ENCODE results near the gene ATF2.

ATF2 gene

DNA sequence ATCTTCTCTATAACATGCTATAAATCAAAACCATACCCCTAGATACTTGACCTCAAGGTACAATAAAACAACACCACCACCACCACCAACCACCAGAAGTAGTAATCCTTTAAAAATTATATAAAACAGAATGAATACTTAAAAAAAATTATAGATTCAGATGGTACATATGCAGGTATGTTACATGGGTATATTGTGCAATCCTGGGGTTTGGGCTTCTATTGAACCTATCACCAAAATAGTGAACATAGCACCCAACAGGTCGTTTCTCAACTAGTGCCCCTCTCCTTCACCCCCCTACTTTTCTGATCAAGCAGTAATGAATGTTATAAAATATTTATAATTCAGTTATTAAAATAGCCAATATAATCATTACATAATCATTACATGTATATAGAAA lies 91.7 kb downstream of the ATF2 start:
- no peak for DNase-seq

DNA sequence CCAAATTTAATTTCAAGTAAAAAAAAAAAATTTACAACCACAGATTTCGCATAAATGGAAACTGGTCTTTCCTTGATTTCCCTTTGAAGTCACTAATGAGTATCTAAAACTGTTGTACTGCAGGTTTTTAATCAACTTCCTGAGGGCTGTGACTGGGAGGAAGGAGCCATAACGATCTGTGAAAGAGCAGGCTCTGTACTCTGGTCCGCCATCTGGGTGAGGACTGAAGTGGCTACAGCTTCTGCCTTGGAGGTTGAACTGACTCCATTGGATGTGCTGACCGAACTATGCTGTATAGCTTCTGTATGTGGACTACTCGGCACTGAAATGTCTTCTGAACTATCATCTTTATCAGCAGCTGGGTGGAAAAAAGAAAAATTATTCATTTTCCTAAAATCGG lies 93.5 kb downstream of the ATF2 start:
- no peak for DNase-seq

DNA sequence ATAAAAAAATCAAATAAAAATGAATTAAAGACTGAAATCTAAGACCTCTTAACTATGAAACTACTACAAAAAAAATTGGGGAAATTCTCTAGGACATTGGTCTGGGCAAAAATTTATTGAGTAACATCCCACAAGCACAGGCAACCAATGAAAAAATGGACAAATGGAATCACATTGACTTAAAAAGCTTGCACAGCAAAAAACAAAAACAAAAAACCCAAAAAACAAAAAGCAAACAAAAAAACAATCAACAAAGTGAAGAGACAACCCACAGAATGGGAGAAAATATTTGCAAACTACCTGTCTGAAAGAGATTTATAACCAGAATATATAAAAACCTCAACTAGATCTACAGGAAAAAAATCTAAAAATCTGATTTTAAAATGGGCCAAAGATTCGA lies 99.5 kb downstream of the ATF2 start:
- no peak for DNase-seq

- no peak for DNase-seq
Measured at GRCh38 chr2:175066411-175066810, 101.6 kb downstream of the ATF2 start.

GRCh38 chr2:175064797-175065196 lies 103.2 kb downstream of the ATF2 start:
- DNase-seq = no peak

GRCh38 chr2:175063741-175064140 lies 104.3 kb downstream of the ATF2 start:
- DNase-seq = no peak

DNA sequence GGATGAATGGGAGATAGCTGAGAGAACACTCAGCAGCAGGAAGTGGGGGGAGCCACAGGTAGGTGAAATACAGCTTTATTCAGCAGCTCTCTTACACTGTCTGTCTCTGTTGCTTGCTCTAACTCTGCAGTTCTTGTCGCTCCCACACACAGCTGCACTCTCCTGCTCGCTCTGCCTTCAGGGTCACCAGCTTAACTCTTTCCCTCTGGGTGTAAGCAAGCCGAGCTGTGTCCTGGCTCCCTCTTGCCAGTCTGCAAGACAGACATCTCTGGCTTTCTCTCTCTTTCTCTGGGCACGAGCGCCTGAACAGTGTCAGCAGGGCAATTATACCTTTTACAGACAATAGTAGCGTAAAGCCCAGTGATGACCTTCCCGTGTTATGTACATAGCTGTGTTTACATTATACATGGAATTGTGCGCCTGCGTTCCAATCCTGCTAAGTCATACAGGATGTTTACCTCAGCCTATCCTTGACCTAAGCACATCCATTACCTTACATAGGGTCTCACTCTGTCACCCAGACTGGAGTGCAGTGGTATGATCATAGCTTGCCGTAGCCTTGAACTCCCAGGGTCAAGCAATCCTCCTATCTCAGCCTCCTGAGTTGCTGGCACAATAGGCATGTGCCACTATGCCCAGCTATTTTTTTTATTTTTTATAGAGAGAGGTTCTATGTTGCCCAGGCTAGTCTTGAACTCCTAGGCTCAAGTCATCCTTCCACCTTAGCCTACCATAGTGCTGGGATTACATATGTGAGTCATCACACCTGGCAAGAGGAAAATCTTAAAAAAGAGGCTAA lies 105.0 kb downstream of the ATF2 start:
- no peak for DNase-seq

DNA sequence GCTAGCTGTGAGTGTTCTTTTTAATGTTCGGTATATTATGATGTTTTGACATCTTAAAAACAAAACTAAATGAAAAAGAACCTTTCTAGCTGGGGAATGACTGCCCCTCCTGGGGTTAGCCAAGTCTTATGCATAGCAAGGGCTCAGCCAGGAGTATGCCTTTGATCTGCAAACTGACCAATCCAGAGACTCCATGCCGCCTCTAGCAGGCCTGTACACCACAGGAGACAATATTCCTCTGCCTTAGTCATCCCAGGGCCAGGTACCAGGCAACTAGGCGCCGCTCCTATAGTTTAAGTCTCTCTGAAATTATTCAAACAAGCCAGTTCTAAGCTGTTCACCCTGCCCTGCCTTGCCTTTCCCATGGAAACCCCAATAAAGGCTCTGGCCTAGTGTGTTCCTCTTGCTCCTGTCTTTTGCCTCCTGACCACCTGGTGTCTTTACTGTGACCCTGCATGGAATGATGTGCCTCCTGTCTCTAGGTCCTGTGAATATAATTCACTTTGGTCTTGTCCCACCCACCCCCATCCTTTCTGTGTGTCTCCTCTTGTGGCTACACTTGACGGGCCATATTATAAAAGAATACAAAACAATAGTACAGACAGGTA lies 110.8 kb downstream of the ATF2 start:
- DNase-seq = no peak

- no peak for DNase-seq
Measured at GRCh38 chr2:175055993-175056392, 112.0 kb downstream of the ATF2 start.

- DNase-seq = no peak
Measured at GRCh38 chr2:175054340-175054739, 113.7 kb downstream of the ATF2 start.

- DNase-seq = no peak
Measured at GRCh38 chr2:175049661-175050060, 118.3 kb downstream of the ATF2 start.

- no peak for DNase-seq
Measured at GRCh38 chr2:175048275-175048674, 119.7 kb downstream of the ATF2 start.

GRCh38 chr2:175039490-175039889 lies 128.5 kb downstream of the ATF2 start:
- no peak for DNase-seq

GRCh38 chr2:175039031-175039430 lies 129.0 kb downstream of the ATF2 start:
- no peak for DNase-seq

DNA sequence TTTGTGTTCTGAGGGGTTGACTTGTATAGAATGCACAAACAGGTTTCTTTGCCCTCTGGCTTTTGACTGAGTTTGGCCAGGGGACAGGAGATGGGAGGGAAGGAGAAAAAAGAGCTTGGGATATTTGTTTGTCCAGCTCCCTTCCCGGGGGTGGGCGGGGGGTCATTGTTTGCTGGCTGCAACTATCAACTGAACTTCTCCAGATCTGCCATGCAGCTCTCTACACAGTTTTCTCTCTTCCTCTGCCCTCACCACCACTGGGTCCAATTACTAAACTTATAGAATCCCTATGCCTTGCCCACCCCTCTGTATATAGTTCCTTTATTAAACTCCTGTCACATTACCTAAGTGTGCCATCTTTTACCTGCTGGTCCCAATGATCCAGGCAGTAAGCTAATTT lies 130.1 kb downstream of the ATF2 start:
- DNase-seq = no peak

- DNase-seq = no peak
Measured at GRCh38 chr2:175036582-175037018, 131.4 kb downstream of the ATF2 start.

DNA sequence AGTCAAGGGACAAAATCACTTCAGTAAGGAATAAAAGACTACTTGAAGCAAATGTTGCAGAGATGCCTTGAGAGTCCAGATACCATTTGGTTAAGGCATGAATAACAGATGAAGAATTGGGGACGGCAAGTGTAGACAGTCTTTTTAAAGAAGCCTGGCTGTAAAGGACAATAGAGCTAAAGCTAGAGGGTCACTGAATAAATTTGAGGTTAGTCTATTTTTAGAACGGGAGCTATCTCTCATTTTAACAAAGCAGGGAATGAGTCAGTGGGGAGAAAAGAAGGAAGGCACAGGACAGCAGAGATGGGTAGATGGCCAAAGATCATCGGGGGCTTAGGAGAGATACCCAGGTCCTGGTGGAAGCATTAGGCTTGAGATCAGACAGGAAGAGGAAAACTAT lies 132.2 kb downstream of the ATF2 start:
- DNase-seq = no peak

DNA sequence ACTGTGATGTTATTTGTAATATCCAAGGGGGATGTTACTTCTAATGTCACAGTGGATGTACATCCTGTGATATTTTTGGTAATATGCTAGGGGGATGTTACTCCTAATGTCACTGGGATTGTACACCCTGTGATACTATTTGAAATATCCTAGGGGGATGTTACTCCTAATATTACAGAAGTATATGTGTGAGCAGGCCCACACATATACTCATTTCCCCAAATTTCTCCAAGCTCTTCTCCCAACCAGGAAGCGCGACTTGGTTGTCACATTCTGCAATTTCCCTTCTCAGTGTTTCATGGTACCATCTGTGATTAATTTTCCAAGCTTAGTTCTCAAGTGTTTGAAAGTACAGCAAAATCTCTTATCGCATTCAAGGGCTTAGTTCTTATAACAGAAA lies 133.3 kb downstream of the ATF2 start:
- DNase-seq = no peak

- DNase-seq = no peak
Measured at GRCh38 chr2:175030380-175031271, 137.4 kb downstream of the ATF2 start.

DNA sequence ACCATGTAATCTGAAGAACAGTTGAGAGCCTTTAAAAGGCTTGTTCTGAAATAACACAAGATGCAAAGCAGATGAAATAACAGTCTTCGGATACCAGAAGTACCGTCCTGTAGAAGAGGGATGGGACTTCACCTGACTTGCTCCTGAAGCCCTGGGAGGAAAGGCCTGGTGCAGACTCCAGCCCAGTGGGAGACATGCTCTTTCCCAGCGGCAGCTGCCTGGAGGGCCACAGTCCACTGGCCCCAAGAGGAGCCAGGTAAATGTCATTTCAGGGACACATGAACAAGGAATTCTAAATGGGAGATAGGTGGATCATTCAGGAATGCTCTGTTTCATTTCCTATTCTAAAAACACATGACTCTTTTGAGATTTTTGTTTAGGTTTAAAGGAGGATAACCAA lies 140.2 kb downstream of the ATF2 start:
- DNase-seq = no peak

DNA sequence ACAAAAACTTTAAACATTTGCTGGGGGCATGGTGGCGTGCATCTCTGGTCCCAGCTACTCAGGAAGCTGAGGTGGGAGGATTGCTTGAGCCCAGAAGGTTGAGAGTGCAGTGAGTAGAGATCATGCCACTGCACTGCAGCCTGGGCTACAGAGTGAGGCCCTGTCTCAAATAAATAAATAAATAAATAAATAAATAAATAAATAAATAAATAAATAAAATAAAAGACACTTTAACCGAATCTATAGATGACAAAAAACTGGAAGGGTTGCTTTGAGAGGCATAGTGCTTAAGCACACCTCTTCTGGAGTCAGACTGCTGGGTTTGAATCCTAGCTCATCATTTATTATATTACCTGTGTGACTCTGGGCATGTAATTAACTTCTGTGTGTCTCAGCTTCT lies 141.6 kb downstream of the ATF2 start:
- DNase-seq = no peak

GRCh38 chr2:175025946-175026345 lies 142.1 kb downstream of the ATF2 start:
- DNase-seq = no peak

GRCh38 chr2:175025233-175025632 lies 142.8 kb downstream of the ATF2 start:
- no peak for DNase-seq

GRCh38 chr2:175022923-175023322 lies 145.1 kb downstream of the ATF2 start:
- no peak for DNase-seq
